ENCODE results near the gene HTR3E. TPM values are rescaled to one million over a fixed set of nuclear protein-coding genes. Genes with fewer than 3 reads are reported as not detected.

HTR3E gene
- total RNA-seq, 4 donors from 2014 or later, result not detected

- Histone ChIP-seq H3K4me1 (peaks cover 0 to 7% (median 0%) of the 10 kb centered on the region in 4 donors), H3K36me3 (no peaks in the 10 kb centered on the region), H3K9me3 (no peaks in the 10 kb centered on the region), H3K4me3 (no peak overlapping the region), H3K27me3 (no peaks in the 10 kb centered on the region), H3K27ac (no peak overlapping the region)
- DNase-seq (ENCODE audit: low spot score in 2 of 2), result no peak
- TF ChIP-seq CTCF (IDR thresholded peaks at IDR 0.05) (no peak), EP300 (IDR thresholded peaks at IDR 0.05) (no peak), POLR2A (IDR thresholded peaks at IDR 0.05) (no peak)
- WGBS, 2 donors, result 27 to 30% methylated on average over 2 of the region's 2 CpGs
These were observed 32.1 kb downstream of the HTR3E start for GRCh38 chr3:184129012-184129411.

- Histone ChIP-seq H3K36me3 (peaks cover 0 to 7% (median 0%) of the 10 kb centered on the region in 3 donors), H3K4me1 (peaks cover 0 to 30% (median 8%) of the 10 kb centered on the region in 4 donors), H3K4me3 (no peak overlapping the region), H3K27ac (no peak overlapping the region), H3K9me3 (no peaks in the 10 kb centered on the region), H3K27me3 (no peaks in the 10 kb centered on the region)
- TF ChIP-seq EP300 (IDR thresholded peaks at IDR 0.05), result no peak
- 92 to 96% methylated on average over 4 of the region's 4 CpGs for WGBS, 2 donors
- DNase-seq (ENCODE audit: low spot score in 2 of 2), result no peak
These were observed 36.1 kb downstream of the HTR3E start for GRCh38 chr3:184132945-184133344.

- H3K9me3 ChIP-seq, result no peaks in the 10 kb centered on the region
- H3K27ac ChIP-seq, result peak overlapping the region; percentile 73 to 95 (median 88)
- H3K36me3 ChIP-seq, result peaks cover 0 to 18% (median 0%) of the 10 kb centered on the region in 3 donors
- WGBS, 2 donors, result 1% methylated on average over 32 to 37 of the region's 37 CpGs
- peak overlapping the region; percentile 80 to 98 (median 96) for H3K4me3 ChIP-seq
- peak; percentile 63 to 76 for DNase-seq (ENCODE audit: low spot score in 2 of 2)
- TF ChIP-seq CTCF (IDR thresholded peaks at IDR 0.05) (no peak), EP300 (IDR thresholded peaks at IDR 0.05) (peak in 1 of 2 donors; percentile 62)
- H3K27me3 ChIP-seq, result no peaks in the 10 kb centered on the region
- peaks cover 0 to 32% (median 8%) of the 10 kb centered on the region in 4 donors for H3K4me1 ChIP-seq
These were observed 37.2 kb downstream of the HTR3E start for GRCh38 chr3:184133840-184134745.

- peak in 1 of 2 donors; percentile 14 for DNase-seq (ENCODE audit: low spot score in 2 of 2)
- Histone ChIP-seq H3K36me3 (peaks cover 0 to 24% (median 0%) of the 10 kb centered on the region in 3 donors), H3K4me1 (peaks cover 0 to 32% (median 8%) of the 10 kb centered on the region in 4 donors), H3K27me3 (no peaks in the 10 kb centered on the region), H3K9me3 (no peaks in the 10 kb centered on the region), H3K4me3 (peak overlapping the region; percentile 80 to 98 (median 96)), H3K27ac (peak overlapping the region; percentile 73 to 95 (median 88))
- TF ChIP-seq EP300 (IDR thresholded peaks at IDR 0.05), result no peak
- TF ChIP-seq POLR2A (IDR thresholded peaks at IDR 0.05), result no peak
- no peak for TF ChIP-seq CTCF (IDR thresholded peaks at IDR 0.05)
- 0% methylated on average over 16 to 19 of the region's 21 CpGs for WGBS, 2 donors
These were observed 37.9 kb downstream of the HTR3E start for GRCh38 chr3:184134746-184135148.

- Histone ChIP-seq H3K4me3 (peak within 1 kb of the TSS; percentile 80 to 98 (median 96)), H3K27me3 (no peaks in the 10 kb centered on the region), H3K4me1 (peaks cover 0 to 32% (median 8%) of the 10 kb centered on the region in 4 donors), H3K9me3 (no peaks in the 10 kb centered on the region), H3K36me3 (peaks cover 0 to 30% (median 0%) of the 10 kb centered on the region in 3 donors), H3K27ac (peak within 1 kb of the TSS; percentile 73 to 95 (median 88))
- peak; percentile 72 to 88 for DNase-seq (ENCODE audit: low spot score in 2 of 2)
- TF ChIP-seq CTCF (IDR thresholded peaks at IDR 0.05), result peak; percentile 31 to 74 (median 45)
- peak; percentile 66 to 96 for TF ChIP-seq EP300 (IDR thresholded peaks at IDR 0.05)
- TF ChIP-seq POLR2A (IDR thresholded peaks at IDR 0.05), result peak in 1 of 2 donors; percentile 59
- WGBS, 2 donors, result 0% methylated on average over 38 to 41 of the region's 56 CpGs
These were observed 38.5 kb downstream of the HTR3E start, which contains the start of gene EIF2B5 for GRCh38 chr3:184135149-184135910. EIF2B5 (plus strand) TSS chr3:184135358; CDS start chr3:184135386, 28 bp downstream.

Data from tibial nerve (tissue), 4 donors.